NCI-H2171 (cell line): ENCODE data around the gene HERC2.

Source experiments
- DNase-seq: peaks from one replicate; lab custom pipeline; 2025; lab: John Stamatoyannopoulos, UW

The HERC2 gene

DNA sequence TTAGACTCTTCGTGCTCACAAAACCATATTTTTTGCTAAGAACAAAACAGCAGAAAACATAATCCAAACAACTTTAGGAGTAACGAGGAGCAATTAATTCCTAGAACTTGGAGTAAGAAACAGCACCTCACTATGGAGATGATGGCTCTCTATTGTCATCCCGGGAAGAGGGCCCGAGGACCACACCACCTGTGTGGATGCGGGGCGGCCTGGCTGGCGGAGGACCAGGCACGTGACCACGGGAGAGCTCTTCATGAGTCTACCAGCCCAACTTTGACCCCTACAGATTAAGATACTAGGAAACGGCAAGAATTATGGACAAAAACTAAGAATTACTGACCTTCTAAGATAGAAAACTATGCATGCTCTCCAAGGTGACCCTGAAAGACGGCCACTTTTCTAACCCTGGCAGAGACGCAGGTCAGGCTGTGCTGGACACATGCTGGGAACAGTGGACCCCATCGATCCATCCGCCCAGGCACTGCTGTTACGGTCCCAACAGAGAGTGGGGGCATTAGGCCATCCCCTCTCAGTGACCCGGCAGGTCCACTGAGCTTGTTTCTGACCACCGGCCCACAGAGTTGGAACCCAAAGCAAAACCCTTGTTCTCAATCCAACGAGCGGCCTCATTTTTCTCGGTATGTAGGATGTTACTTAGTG is 209.7 kb downstream of the HERC2 start:
- no peak for DNase-seq

DNA sequence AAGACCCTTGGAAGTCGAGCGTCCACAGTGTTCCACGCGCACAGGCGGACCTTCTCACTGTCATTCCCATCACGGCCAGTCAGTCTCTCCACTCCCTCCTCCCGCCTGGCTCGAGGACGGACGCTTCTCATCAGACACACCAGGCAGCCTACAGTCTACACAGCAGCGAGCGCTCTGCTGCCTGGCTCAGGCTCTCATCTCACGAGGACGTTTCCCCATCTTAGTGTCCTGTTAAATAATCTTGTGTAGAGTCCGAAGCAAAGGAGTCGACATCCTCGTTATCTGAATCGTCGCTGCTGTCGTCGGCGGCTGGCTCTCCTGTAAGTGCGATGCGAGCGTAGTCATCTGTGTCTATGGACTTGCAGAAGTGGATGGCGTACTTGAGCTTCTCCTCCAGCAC is 210.4 kb downstream of the HERC2 start:
- DNase-seq = no peak

DNA sequence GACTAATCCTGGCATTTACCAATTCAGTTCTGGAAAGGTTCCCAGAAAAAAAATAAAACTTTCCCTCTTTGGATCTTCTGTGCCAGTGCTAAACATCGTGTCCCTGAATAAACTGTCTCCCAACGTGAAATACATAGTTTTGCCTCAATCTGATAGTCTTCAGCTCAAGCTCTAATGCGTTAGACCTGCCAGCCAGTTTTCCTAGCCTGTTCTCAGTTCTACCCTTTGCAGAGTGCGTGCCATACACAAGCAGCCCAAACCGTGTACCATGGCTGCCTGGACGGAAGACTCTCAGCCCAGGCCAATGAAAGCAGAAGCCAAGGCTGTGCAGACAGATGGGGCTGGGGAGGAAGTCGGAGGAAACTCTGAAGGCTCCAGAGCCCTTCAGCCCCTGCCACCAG is 211.5 kb downstream of the HERC2 start:
- DNase-seq = no peak

DNA sequence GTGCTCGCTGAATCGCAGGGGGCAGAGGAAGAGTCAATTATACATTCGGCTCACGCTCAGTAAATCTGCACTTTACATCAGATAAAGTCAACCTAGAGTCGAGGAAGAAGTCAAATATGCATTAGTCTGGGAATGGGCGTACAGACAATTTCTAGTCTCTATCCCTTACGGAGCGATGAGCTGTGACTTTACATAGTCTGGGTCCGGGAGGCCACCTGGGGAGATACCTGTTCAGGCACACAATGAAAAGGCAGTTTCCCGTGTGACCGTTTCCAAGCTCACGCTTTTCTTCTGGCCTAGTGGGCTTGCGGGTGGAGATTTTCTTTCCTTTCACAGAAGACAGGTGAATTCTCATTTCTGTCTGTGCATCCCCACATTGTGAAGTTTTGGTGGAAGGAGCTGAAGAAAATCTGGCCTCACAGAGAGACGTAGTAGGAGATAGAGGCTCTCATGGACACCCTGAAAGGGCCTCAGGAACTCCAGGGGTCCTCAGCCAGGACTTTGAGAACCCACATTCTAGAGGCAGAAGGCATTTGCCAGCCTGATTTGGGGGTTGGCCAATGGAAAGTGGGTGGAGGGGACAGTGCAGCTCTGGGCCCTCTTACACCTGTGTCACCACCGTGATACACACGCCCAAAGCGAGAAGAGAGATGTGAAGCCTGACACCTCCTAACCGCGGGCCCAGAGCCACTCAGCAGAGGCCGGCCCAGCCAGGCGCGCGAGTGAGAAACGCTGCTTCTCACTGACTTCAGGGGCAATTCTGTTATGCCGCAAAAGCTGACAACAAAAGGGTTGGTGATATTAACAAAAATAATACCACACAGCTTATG is 212.1 kb downstream of the HERC2 start:
- no peak for DNase-seq

DNA sequence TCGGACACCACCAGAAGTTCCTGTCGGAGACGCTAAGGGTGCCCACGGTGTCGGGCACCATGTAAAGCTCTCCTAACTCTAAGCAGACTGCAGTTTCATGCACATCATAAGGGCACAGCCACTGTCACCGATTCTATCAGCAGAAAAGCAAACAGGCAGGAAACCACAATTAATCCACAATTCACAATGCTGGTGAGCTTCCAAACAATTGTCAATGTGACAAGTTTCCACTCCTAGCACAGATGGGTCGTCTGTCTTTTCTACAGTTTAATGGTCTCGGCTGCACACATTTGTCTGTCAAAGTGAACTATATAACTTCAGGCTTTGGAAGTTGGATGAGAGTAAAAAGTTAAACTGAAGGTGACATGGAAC is 214.1 kb downstream of the HERC2 start:
- no peak for DNase-seq

DNA sequence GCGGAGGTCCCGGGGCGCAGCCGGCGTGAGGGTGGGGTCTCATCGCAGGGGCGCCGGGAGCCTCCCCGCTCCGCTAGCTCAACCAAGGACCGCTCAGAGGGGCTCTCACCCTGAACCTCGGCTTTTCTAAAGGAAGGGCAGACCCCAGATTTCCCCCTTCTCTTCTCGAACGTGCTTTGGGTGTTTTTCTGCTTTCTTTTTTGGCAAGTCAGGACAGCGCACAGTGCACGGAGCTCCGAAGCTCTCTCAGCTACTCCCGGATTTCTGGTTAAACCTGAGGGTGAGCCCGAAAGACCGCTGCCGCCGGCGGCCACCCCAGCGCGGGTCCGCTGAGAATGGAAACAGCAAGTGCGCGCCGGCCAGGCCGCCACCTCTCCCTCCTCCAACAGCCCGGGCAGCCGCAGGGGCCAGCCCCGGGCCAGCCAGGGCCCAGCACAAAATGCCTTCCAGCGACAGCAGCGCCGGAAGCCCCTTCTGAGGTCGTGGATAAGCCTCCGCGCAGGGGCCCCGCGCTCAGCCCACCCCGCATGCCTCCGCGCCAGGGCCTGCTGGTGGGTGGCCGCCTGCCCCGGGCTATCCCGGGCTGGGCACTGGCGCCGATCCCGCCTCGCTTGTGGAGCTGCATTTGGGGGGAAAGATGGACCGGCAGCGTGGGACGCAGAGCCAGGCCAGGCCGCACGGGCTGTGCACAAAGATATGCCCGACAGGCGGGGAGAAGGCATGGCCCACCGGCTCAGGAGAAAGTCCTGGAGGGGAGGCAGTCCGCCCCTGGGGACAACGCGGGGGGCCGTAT is 214.7 kb downstream of the HERC2 start:
- no peak for DNase-seq

DNA sequence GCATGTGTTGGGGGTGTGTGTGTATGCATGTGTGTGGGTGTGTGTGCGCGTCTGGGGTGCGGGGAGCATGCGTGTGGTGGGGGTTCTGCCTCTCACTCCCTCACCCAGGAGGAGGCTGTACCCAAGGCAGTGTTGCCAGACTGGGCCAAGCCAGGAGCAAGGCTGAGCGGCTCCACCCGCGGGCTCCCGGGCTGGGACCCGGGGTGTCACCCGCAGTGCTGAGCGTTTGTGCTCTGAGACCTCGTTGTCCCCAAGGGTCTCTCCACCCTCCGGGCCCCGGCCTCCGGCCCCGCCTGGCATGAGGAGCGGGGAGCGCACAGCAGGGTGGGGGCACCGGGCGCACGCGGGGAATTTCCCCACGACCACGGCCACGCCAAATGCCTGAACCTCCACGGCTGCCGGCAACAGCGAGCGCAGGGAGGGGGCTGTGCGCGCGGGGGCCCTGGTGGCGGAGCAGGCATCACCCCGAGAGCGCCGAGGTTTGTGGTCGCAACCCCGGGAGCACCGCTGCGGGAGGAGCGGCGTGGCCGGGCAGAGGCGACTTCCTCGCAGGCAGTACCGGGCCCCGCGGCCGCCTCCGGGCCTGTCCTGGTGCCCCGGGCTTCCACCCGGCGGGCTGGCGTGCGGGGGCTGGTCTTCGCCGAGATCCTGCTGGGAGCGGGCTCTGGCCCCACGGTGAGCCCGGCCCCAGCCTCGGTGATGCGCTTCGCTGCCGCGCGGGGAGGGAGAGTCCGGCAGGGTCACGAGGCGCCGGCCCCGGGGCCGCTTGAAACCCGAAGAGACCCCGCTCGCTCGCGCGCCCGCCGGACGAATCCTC is 215.5 kb downstream of the HERC2 start:
- no peak for DNase-seq

DNA sequence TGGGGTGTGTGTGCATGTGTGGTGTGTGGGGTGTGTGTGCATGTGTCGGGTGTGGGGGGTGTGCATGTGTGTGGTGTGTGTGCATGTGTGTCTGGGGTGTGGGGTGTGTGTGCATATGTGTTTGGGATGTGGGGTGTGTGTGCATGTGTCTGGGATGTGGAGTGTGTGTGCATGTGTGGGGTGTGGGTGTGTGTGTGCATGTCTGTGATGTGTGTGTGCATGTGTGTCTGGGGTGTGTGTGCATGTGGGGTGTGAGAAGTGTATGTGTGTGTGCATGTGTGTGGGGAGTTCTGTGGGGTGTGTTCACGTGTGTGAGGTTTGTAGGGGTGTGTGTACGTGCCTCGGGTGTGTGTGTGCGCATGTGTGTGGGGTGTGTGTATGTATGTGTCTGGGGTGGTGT is 216.2 kb downstream of the HERC2 start:
- no peak for DNase-seq

DNA sequence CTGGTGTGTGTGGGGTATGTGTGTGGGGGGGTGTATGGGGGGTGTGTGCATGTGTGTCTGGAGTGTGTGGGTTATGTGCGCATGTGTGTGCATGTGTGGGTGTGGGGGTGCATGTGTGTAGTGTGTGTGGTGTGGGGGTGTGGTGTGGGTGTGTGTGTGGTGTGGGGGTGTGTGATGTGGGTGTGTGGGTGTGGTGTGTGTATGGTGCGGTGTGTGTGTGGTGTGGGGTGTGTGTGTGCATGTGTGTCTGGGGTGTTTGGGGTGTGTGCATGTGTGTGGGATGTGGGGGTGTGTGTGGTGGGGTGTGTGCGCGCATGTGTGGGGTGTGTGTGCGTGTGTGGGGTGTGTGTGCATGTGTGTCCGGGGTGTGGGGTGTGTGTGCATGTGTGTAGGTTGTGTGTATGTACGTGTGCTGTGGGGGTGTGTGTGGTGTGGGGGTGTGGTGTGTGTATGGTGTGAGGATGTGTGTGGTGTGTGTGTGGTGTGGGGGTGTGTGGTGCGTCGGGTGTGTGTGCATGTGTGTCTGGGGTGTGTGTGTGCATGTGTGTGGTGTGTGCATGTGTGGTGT is 216.7 kb downstream of the HERC2 start:
- DNase-seq = no peak

DNA sequence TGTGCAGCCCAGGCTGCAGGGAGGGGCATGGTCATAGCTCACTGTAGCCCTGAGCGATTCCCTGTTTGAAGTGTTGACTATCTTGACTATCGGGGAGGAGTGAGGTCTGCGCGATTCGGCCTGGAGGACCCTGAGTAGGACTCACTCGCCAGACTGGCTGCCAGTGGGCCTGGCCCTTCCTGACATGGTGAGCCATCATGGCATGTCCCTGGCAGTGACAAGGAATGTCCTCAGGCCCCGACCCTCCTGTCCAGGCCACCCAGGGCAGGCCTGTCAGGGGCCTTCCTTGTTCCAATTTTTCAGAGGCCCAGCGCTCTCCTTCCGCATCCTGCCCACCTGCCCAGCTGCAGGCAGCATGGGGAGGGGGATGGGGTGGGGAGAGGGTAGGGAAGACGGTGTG is 217.7 kb downstream of the HERC2 start:
- no peak for DNase-seq

DNA sequence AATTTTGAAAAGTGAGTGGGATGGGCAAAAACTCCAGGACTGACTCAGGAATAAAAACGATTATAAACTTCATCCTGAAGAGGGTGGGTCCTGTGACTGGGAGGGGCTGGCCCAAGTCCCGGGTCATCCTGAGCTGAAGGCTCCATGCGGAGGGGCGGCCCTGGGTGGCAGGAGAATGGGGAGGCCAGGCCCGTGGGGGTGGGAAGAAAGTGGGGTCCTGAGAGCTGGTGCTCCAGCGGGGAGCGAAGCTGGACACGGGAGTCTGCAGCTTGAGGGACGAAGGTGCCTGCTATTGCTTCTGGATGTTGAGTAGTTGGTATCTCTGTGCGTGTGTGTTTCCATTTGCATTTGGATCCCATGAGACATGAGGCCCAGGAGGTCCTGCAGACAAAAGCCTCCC is 218.1 kb downstream of the HERC2 start:
- DNase-seq = no peak

DNA sequence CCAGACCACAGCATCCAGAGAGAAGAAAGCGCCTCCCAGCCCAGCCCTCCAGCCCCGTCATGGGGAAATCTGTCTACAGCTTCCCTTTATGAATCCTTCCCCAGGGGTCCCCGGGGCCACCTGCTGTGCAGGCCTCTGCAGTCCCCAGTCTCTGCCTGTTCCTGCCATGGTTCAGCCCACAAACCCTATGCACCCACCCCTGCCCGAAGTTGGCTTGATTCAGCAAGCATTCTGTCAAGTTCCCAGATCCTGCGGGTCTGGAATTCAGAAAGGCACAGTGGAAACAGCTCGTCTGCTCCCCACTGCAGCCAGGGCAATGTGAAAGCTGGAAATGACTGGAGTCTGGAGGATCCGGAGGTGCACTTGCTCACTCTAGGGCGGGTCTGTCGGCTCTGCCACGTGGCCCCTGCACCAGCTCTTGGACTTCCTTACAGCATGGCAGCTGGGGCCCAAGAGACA is 220.0 kb downstream of the HERC2 start:
- DNase-seq = no peak

DNA sequence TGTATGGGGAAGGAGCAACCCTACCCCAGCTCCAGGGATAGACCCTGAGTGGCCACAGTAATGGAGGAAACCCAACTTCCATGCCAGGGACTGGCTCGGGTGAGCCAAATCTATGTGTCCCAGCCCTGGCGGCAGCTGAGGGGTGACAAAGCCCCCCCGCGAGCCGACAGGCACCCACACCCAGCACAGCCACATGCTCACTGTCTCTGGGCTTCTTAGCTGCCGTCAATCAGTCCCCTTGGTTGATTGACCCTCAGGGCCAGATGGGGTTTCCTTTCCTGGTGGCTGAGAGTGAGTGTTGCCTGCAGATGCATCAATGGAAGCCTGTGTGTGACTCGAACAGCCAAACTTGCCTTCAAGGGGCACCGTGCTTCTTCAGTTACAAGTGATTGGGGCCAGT is 220.8 kb downstream of the HERC2 start:
- no peak for DNase-seq

DNA sequence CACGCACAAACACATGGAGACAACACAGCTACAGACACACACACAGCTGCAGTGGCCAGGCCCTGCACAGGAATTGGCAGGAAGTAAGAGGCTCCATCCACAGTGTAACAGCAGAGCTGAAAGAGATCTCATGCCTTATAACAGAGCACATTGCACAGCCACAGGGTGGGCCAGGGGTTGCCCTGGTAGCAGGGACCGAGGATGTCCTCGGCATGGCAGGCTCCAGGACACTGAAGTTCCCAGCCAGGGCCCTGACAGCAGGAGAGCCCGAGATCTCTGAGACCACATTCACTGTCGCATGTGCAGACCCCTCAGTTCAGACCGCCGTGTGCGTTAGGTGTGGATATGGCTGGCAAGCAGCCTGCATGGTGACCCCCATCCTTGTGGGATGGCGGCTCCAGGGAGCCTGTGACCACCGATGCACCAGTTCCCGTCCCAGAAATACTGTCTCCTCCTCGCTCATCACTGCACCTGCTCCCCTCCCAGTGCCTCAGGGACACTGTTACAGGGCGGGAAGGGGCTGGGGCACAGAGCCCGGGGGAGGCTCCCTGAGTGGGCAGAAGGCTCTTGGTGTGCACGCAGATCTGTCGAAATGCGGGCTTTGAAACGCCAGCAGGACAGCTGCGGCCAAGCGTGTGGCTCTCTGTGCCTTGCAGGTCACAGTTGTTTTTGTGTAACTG is 221.3 kb downstream of the HERC2 start:
- no peak for DNase-seq

DNA sequence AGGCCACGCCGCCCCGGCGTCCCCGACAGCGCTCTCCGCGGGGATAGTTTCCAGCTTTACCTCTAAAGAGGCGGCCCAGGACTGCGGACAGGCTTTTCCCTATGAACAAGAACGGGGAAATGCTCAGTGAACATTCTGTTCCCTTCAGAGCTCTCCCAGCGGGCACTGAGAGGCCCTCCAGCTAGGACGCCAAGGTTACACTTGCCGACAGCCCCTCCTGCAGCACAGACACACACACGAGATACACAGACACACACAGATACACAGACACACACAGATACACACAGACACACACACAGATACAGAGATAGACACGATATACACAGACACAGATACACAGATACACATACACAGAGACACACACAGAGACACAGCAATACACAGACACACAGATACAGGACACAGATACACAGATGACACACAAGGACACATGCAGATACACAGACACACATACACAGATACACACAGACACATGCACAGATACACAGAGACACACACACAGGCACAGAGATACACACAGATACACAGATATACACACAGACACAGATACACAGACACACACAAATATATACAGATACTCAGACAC is 222.3 kb downstream of the HERC2 start:
- no peak for DNase-seq

DNA sequence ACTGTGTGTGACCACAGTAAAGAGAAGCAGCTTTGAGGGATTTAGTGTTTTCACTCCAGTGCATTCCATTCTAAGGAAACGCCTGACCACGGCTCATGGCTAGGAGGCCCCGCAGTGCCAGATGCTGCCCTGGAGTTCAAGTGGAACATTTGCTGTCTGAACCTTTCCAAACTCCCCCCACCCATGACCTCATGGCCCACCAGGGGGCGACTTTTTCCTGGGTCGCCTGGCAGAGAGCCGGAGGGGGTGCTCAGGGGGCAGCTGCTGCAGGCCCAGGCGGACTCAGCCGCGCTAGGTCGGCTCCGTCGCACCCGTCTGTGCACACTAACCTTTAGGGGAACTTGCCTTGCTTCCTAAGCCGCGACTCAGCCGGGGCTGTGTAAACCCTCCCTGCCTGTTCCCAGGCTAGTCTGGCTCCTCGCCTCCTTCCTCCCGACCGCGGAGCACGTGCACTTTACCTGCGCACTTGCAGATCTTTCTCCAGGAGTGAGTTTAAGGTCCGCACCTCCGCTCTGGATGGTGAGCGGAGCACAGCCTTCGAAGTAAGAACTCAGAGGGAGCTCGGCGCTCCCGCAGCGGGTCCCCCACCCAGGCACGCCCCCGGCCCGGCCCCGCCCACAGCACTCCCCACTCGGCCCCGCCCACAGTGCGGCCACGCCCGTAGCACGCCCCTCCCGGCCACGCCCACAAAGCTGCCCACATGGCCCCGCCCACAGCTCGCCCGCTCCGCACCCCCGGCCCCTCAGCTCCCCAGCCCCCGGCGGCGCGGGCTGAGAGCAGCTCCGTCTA is 223.0 kb downstream of the HERC2 start, which contains the start of gene OCA2:
Gene OCA2 (minus strand): TSS at position 550 of the 789 bp plus-strand sequence. CDS start 17,441 bp downstream, outside the sequence.
- DNase-seq = no peak

DNA sequence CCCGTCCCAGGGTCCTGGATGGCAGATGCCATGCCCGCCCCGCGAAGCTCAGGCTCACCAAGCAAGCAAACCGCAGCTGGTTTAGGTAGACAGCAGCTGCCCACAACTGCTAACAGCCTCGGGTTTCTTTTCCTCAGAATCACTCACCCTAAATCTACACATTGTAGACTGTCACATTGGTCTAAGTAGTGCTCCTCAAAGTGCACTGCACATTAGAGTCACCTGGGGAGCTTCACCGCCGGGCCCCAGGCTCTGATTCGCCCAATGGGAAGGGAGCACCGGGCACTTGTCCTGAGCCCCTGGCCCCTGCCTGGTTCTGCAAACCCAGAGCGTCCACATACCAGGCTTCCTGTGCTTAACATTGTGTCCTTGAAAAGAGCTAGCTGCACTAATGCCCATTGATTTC is 223.6 kb downstream of the HERC2 start:
- DNase-seq = peak; percentile 21

DNA sequence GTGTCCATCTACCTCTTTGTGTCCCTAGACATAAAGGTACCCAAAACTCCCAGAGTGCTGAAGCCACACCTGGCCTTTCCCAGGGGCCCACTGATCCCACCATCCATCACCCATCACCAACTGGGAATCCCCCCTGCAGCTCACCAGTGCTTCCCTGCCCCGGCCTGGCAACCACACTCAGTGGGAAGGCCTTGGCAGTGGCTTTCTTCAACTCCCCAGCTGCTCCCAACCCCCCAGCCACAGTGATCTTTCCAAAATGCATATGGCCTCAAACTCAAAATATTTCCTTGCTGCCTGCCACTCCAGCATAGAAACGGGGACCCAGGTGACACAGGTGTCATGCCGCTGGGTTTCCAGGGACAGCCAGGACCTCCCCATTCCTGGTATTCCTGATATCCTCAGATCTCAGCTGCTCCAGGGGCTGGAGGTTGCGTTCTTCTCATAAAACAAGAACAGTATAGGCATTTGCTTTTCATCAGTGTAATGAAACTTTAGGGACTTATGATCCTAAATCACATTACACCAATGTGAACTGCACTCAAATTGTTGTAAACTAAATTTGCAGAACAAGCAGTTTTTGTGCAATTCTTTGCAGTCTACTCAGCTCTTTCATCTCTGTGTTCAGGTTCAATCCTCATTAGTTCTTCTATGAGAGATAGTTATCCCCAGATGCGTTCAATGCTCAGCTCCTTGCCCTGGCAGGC is 224.2 kb downstream of the HERC2 start:
- DNase-seq = no peak
